KG1 (cell line): ENCODE measurements around the gene TRIM28.
"Not testable (repeated sequence)": the region's sequence is repeated elsewhere in the genome, so short reads cannot be mapped to it uniquely, and the experiment has no call there.

Experiments
- DNase-seq: peaks from one replicate; lab custom pipeline; 2025; lab: John Stamatoyannopoulos, UW

The TRIM28 gene

GRCh38 chr19:58543826-58544590 is at the start of gene TRIM28:
Gene TRIM28, plus strand, starts transcription at chr19:58544064. Its CDS starts 694 bp downstream, at chr19:58544758.
- DNase-seq = no peak

GRCh38 chr19:58497634-58498170 is 46.2 kb upstream of the TRIM28 start:
- no peak for DNase-seq

- DNase-seq = no peak
These were observed 45.4 kb upstream of the TRIM28 start for GRCh38 chr19:58498316-58499020.

GRCh38 chr19:58499021-58499927 is 44.6 kb upstream of the TRIM28 start:
- DNase-seq = peak; percentile 92

GRCh38 chr19:58500242-58500641 is 43.6 kb upstream of the TRIM28 start:
- no peak for DNase-seq

- DNase-seq = not testable (repeated sequence)
These were observed 36.2 kb upstream of the TRIM28 start for GRCh38 chr19:58507602-58508223.

GRCh38 chr19:58509731-58510083 is 34.2 kb upstream of the TRIM28 start:
- DNase-seq = no peak

GRCh38 chr19:58510084-58510862 is 33.6 kb upstream of the TRIM28 start:
- no peak for DNase-seq

- no peak for DNase-seq
These were observed 32.3 kb upstream of the TRIM28 start, which contains the start of gene SLC27A5 for GRCh38 chr19:58511353-58512208. Gene SLC27A5, minus strand, starts transcription at chr19:58511992. Its CDS starts 37 bp downstream, at chr19:58511955.

- no peak for DNase-seq
These were observed 30.6 kb upstream of the TRIM28 start for GRCh38 chr19:58513213-58513693.

GRCh38 chr19:58513694-58514563 is 29.9 kb upstream of the TRIM28 start:
- DNase-seq = peak; percentile 93

GRCh38 chr19:58514564-58515022 is 29.3 kb upstream of the TRIM28 start:
- no peak for DNase-seq

- DNase-seq = no peak
These were observed 28.6 kb upstream of the TRIM28 start for GRCh38 chr19:58515259-58515658.

GRCh38 chr19:58516246-58516836 is 27.5 kb upstream of the TRIM28 start:
- no peak for DNase-seq

GRCh38 chr19:58516964-58517833 is 26.7 kb upstream of the TRIM28 start:
- DNase-seq = no peak

- no peak for DNase-seq
These were observed 25.4 kb upstream of the TRIM28 start for GRCh38 chr19:58518256-58519086.
